ENCODE measurements around the gene IQCN.

Gene IQCN

DNA sequence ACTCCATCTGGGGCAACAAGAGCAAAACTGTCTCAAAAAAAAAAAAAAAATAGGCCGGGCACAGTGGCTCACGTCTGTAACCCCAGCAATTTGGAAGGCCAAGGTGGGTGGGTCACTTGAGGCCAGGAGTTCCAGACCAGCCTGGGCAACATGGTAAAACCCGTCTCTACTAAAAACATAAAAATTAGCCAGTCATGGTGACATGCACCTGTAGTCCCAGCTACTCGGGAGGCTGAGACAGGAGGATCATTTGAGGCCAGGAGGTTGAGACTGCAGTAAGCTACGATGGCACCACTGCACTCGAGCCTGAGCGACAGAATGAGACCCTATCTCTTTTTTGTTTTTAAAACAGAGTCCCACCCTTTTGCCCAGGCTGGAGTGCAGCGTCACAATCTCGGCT, 3.9 kb downstream of the IQCN start:
- Histone ChIP-seq H3K4me2 (ENCODE audit: low read length) (no peak overlapping the region), H3K79me2 (ENCODE audit: control insufficient read depth, low read length) (peaks cover 7% of the 10 kb centered on the region), H3K27me3 (ENCODE audit: control insufficient read depth, low read length) (no peaks in the 10 kb centered on the region), H4K20me1 (ENCODE audit: control insufficient read depth, insufficient read depth, low read depth, low read length) (0 out of 2 replicates have a peak, but pooled peaks cover under 1% of the 10 kb centered on the region), H3K27ac (ENCODE audit: low read depth, low read length) (no peak overlapping the region), H3K4me3 (ENCODE audit: low read length) (no peak overlapping the region), H3K9me2 (replicated peaks; ENCODE audit: control insufficient read depth, low read length) (no peaks in the 10 kb centered on the region), H3K36me3 (ENCODE audit: control insufficient read depth, low read length) (peaks cover 13% of the 10 kb centered on the region), H3K9me3 (ENCODE audit: control insufficient read depth, insufficient read depth, low read length) (no peaks in the 10 kb centered on the region), H3F3A (ENCODE audit: control insufficient read depth, insufficient read depth) (peaks cover 7% of the 10 kb centered on the region), H3K4me1 (ENCODE audit: control insufficient read depth, low read length) (peaks cover 8% of the 10 kb centered on the region)
- TF ChIP-seq, protein P1, sequence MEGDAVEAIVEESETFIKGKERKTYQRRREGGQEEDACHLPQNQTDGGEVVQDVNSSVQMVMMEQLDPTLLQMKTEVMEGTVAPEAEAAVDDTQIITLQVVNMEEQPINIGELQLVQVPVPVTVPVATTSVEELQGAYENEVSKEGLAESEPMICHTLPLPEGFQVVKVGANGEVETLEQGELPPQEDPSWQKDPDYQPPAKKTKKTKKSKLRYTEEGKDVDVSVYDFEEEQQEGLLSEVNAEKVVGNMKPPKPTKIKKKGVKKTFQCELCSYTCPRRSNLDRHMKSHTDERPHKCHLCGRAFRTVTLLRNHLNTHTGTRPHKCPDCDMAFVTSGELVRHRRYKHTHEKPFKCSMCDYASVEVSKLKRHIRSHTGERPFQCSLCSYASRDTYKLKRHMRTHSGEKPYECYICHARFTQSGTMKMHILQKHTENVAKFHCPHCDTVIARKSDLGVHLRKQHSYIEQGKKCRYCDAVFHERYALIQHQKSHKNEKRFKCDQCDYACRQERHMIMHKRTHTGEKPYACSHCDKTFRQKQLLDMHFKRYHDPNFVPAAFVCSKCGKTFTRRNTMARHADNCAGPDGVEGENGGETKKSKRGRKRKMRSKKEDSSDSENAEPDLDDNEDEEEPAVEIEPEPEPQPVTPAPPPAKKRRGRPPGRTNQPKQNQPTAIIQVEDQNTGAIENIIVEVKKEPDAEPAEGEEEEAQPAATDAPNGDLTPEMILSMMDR (IDR thresholded peaks at IDR 0.05; ENCODE audit: low read depth, low read length, poor library complexity, severe bottlenecking), result no peak

DNA sequence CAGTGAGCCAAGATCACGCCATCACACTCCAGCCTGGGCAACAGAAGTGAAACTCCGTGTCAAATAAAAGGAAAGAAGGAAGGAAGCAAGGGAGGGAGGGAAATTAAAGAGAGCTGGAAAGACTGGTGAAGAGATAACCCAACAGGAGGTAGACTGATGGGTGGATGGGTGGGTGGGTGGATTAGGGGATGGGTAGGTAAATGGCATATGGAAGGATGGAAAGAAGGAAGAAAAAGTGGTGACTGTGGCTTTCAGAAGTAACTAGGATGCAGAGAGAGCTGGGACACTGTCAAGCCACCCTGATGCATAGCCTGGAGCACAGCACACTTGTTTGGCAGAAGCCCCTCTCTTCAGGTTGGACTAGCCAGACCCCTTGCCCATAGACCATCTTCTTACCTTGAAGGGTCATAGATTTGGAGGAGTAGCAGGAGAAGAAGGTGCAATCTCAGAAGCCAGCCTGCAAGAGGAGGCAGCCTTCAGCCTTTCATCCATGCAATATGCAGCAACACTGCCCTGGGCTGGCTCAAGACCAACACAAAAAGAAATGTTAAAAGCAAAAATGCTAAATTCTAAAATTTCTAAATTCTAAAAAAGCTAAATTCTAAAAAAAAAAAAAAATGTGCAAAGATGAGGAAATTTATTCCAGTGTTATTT, 5.1 kb downstream of the IQCN start:
- Histone ChIP-seq H3K27me3 (ENCODE audit: control insufficient read depth, low read length) (no peaks in the 10 kb centered on the region), H3K4me3 (ENCODE audit: low read length) (no peak overlapping the region), H4K20me1 (ENCODE audit: control insufficient read depth, insufficient read depth, low read depth, low read length) (no peaks in the 10 kb centered on the region), H3K27ac (ENCODE audit: low read depth, low read length) (no peak overlapping the region), H3K4me1 (ENCODE audit: control insufficient read depth, low read length) (peaks cover 8% of the 10 kb centered on the region), H3K9me2 (replicated peaks; ENCODE audit: control insufficient read depth, low read length) (no peaks in the 10 kb centered on the region), H3K79me2 (ENCODE audit: control insufficient read depth, low read length) (no peaks in the 10 kb centered on the region; the same call in 1 of the 2 replicates), H3F3A (ENCODE audit: control insufficient read depth, insufficient read depth) (peaks cover 7% of the 10 kb centered on the region), H3K36me3 (ENCODE audit: control insufficient read depth, low read length) (peaks cover 11% of the 10 kb centered on the region; the same call in 1 of the 2 replicates), H3K9me3 (ENCODE audit: control insufficient read depth, insufficient read depth, low read length) (no peaks in the 10 kb centered on the region), H3K4me2 (ENCODE audit: low read length) (no peak overlapping the region)
- no peak for TF ChIP-seq EZH2phosphoT487 (IDR thresholded peaks at IDR 0.05; ENCODE audit: borderline replicate concordance, low read length)
- TF ChIP-seq, protein P1 (IDR thresholded peaks at IDR 0.05; ENCODE audit: low read depth, low read length, poor library complexity, severe bottlenecking), result no peak

DNA sequence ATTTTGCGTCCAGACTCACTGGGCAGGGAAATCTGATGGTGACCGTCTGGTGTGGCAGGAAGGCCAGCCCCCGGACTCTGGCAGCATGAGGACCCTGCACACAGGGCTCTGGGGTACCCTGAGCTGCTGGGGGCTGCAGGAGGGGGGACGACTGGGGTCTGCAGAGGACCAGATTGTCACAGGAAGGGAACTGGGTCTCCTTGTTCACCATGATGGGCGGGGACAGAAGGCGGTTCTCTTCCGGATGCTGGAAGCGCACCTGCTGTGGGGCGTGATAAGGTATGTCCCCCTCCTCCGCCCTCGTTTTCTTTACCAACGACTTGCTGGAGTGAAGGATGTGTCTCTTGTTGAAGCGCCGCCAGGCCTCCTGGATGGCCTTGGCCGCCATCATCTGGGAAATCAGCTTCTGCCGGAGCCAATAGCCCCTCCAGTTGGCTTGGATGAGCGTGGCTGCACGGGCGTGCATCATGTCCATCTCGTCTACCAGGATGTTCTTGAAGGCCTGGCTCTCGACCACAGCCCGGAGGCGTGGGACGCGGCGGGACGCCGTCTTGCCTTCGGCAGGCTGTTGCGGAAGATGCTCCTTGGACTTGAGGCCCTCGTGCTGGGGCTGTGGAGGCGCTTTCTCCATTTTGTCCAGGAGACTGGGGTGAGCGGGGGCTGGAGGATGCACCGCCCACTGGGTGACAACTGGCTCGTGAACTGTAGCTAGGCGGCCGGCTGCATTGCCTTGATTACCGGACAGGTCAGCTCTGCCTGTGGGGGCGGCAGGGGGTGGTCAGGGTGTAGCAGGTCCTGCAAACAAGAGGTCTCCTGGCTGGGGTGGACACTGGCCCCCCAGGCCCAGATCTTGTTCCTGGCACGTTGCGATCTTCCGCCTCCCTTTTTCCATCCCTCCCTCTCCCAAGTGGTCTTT, 7.2 kb downstream of the IQCN start:
- Histone ChIP-seq H3K36me3 (ENCODE audit: control insufficient read depth, low read length) (peaks cover 8% of the 10 kb centered on the region; the same call in 1 of the 2 replicates), H3K27me3 (ENCODE audit: control insufficient read depth, low read length) (no peaks in the 10 kb centered on the region), H3K4me1 (ENCODE audit: control insufficient read depth, low read length) (peaks cover 8% of the 10 kb centered on the region), H3K4me2 (ENCODE audit: low read length) (no peak overlapping the region), H4K20me1 (ENCODE audit: control insufficient read depth, insufficient read depth, low read depth, low read length) (no peaks in the 10 kb centered on the region), H3F3A (ENCODE audit: control insufficient read depth, insufficient read depth) (peaks cover 4% of the 10 kb centered on the region; the same call in 1 of the 2 replicates), H3K27ac (ENCODE audit: low read depth, low read length) (no peak overlapping the region), H3K4me3 (ENCODE audit: low read length) (no peak overlapping the region), H3K9me3 (ENCODE audit: control insufficient read depth, insufficient read depth, low read length) (no peaks in the 10 kb centered on the region), H3K9me2 (replicated peaks; ENCODE audit: control insufficient read depth, low read length) (no peaks in the 10 kb centered on the region), H3K79me2 (ENCODE audit: control insufficient read depth, low read length) (no peaks in the 10 kb centered on the region)
- TF ChIP-seq, protein P1 (IDR thresholded peaks at IDR 0.05; ENCODE audit: low read depth, low read length, poor library complexity, severe bottlenecking), result no peak
- no peak for TF ChIP-seq EZH2phosphoT487 (IDR thresholded peaks at IDR 0.05; ENCODE audit: borderline replicate concordance, low read length)
